HEK293T (cell line): ENCODE results near the gene PIK3AP1.

Experiments used
- BHLHE40 ChIP-seq: fragments of 450-650 bp; IDR thresholded peaks from 2 replicates; pipeline ENCODE4 v1.6.1; 2016; ENCODE audit warnings: mild to moderate bottlenecking, moderate library complexity, borderline replicate concordance
- ELF4 ChIP-seq: fragments of 450-650 bp; IDR thresholded peaks from 2 replicates; pipeline ENCODE4 v1.6.1; 2017; ENCODE audit warnings: antibody characterized with exemption
- FOXA1 ChIP-seq: fragments of 450-650 bp; IDR thresholded peaks from 2 replicates; pipeline ENCODE4 v1.6.1; 2016; ENCODE audit warnings: mild to moderate bottlenecking
- FOXK2 ChIP-seq: fragments of 450-650 bp; IDR thresholded peaks from 2 replicates; pipeline ENCODE4 v1.6.1; 2016; ENCODE audit warnings: mild to moderate bottlenecking
- FOXM1 ChIP-seq: fragments of 450-650 bp; IDR thresholded peaks from 2 replicates; pipeline ENCODE4 v1.6.1; 2017; ENCODE audit warnings: mild to moderate bottlenecking, borderline replicate concordance
- HDGF ChIP-seq: fragments of 450-650 bp; IDR thresholded peaks from 2 replicates; pipeline ENCODE4 v1.6.1; 2017; ENCODE audit warnings: antibody characterized with exemption, borderline replicate concordance
- NFRKB ChIP-seq: fragments of 450-650 bp; IDR thresholded peaks from 2 replicates; pipeline ENCODE4 v1.6.1; 2016; ENCODE audit warnings: mild to moderate bottlenecking, moderate library complexity
- SP1 ChIP-seq: fragments of 450-650 bp; IDR thresholded peaks from 2 replicates; pipeline ENCODE4 v1.6.1; 2017
- TARDBP ChIP-seq: fragments of 450-650 bp; IDR thresholded peaks from 2 replicates; pipeline ENCODE4 v1.6.1; 2016
- ZNF384 ChIP-seq: fragments of 450-650 bp; IDR thresholded peaks from 2 replicates; pipeline ENCODE4 v1.6.1; 2016

GRCh38 chr10:96764425-96765060 lies 44.2 kb upstream of the PIK3AP1 start:
- TF ChIP-seq HDGF = no peak
- no peak for TF ChIP-seq ELF4
- no peak for TF ChIP-seq FOXM1
- TF ChIP-seq SP1 = no peak
- no peak for TF ChIP-seq FOXK2
- no peak for TF ChIP-seq TARDBP
- TF ChIP-seq NFRKB = no peak
- no peak for TF ChIP-seq BHLHE40
- TF ChIP-seq ZNF384 = no peak
- TF ChIP-seq FOXA1 = no peak
